HCT116 (cell line): ENCODE measurements around the gene CLIC6. TPM values are rescaled to one million over a fixed set of nuclear protein-coding genes. Genes with fewer than 3 reads are reported as not detected.

Source experiments
- ATAC-seq: fragments of 200-7000 bp; cut with Tn5 transposase; 2 replicates; pipeline ENCODE4 v1.9.1; 2020; ENCODE audit warnings: mild to moderate bottlenecking, moderate library complexity
- BruUV-seq: library from RNA; stranded (reverse); fragments of 400-500 nt; replicated peaks from 2 replicates; lab custom pipeline; 2021; lab: Mats Ljungman, UMichigan
- CTCF ChIA-PET: fragments of 300-600 bp; sonication (Branson Sonifier 250); formaldehyde crosslinking; loops from one replicate; lab custom pipeline; 2021; ENCODE audit warnings: antibody characterized with exemption; lab: Charles Lee
- POLR2A ChIA-PET: fragments of 300-600, 350-600 bp; sonication (Branson Sonifier 250); formaldehyde crosslinking; loops from one replicate; lab custom pipeline; 2021; ENCODE audit warnings: antibody characterized with exemption; lab: Charles Lee
- RAD21 ChIA-PET, 2 experiments: fragments of 300-600 bp; sonication (Branson Sonifier 250); formaldehyde crosslinking; loops; one replicate each; lab custom pipeline; 2023; ENCODE audit warnings: low total read pairs in 2 of 2; ENCODE audit not compliant: uncharacterized antibody in 2 of 2, unreplicated experiment in 2 of 2, low non-redundant PET in 1 of 2; lab: Charles Lee
- DNase-seq: peaks from one replicate; pipeline ENCODE4 v3.0.0-alpha.2; 2010; ENCODE audit warnings: low read depth, low spot score
- H2AFZ ChIP-seq: fragments of 200-600 bp; shearing (Covaris generic), sonication (generic); 2 replicates; pipeline ENCODE4 v1.6.1; 2017; ENCODE audit warnings: low read depth, mixed run types, mixed read lengths, antibody characterized with exemption, low read length; ENCODE audit not compliant: poor library complexity, severe bottlenecking
- H3K27ac ChIP-seq: 2 replicates; pipeline ENCODE4 v1.5.1; 2012; ENCODE audit warnings: low read depth, low read length
- H3K27me3 ChIP-seq: fragments of 200-600 bp; sonication (generic); 2 replicates; pipeline ENCODE4 v1.6.1; 2016; ENCODE audit warnings: mixed run types, low read length, mixed read lengths; ENCODE audit not compliant: insufficient read depth
- H3K36me3 ChIP-seq, 2 experiments: fragments of 200-500 bp in 1 of 2; fragments of 200-600 bp in 1 of 2; sonication (Bioruptor generic) in 1 of 2; sonication (generic) in 1 of 2; 2 replicates each; pipeline versions ENCODE4 v1.5.1 to v1.6.1; 2014 to 2016; ENCODE audit warnings: low read length in 2 of 2, inconsistent platforms in 1 of 2, mixed read lengths in 1 of 2, mixed run types in 1 of 2; ENCODE audit not compliant: insufficient read depth in 2 of 2, control insufficient read depth in 1 of 2
- H3K4me1 ChIP-seq, 2 experiments: fragments of 200-600 bp in 1 of 2; sonication (generic) in 1 of 2; 2 replicates each; pipeline versions ENCODE4 v1.5.1 to v1.6.1; 2012 to 2017; ENCODE audit warnings: low read length in 2 of 2, inconsistent platforms in 1 of 2, mild to moderate bottlenecking in 1 of 2, mixed read lengths in 1 of 2, mixed run types in 1 of 2, moderate library complexity in 1 of 2; ENCODE audit not compliant: insufficient read depth in 2 of 2, control insufficient read depth in 1 of 2
- H3K4me2 ChIP-seq: fragments of 200-600 bp; sonication (generic); 2 replicates; pipeline ENCODE4 v1.6.1; 2017; ENCODE audit warnings: mixed run types, low read length, mixed read lengths
- H3K4me3 ChIP-seq, 2 experiments: fragments of 200-600 bp in 1 of 2; sonication (generic) in 1 of 2; replicated peaks in 1 of 2; 2 replicates each; pipeline ENCODE4 v1.5.1; 2011 to 2016; ENCODE audit warnings: low read length in 2 of 2, control low read depth in 1 of 2, low read depth in 1 of 2, mild to moderate bottlenecking in 1 of 2, mixed read lengths in 1 of 2, mixed run types in 1 of 2
- H3K79me2 ChIP-seq: fragments of 200-600 bp; sonication (generic); 2 replicates; pipeline ENCODE4 v1.6.1; 2017; ENCODE audit warnings: mild to moderate bottlenecking, mixed run types, low read length, moderate library complexity, mixed read lengths; ENCODE audit not compliant: insufficient read depth
- H3K9ac ChIP-seq: fragments of 200-600 bp; sonication (generic); 2 replicates; pipeline ENCODE4 v1.6.1; 2016; ENCODE audit warnings: low read length, mixed read lengths
- H3K9me2 ChIP-seq: fragments of 200-600 bp; sonication (generic), shearing (Covaris generic); 2 replicates; pipeline ENCODE4 v1.6.1; 2017; ENCODE audit warnings: mixed run types, mild to moderate bottlenecking, moderate library complexity; ENCODE audit not compliant: insufficient read depth
- H3K9me3 ChIP-seq, 2 experiments: fragments of 200-500 bp in 1 of 2; fragments of 200-600 bp in 1 of 2; sonication (Bioruptor generic) in 1 of 2; sonication (generic) in 1 of 2; 2 replicates each; pipeline ENCODE4 v1.6.1; 2014 to 2017; ENCODE audit warnings: low read length in 2 of 2, mixed read lengths in 2 of 2, inconsistent platforms in 1 of 2, low read depth in 1 of 2, mild to moderate bottlenecking in 1 of 2, mixed run types in 1 of 2, moderate library complexity in 1 of 2; ENCODE audit not compliant: control insufficient read depth in 1 of 2, insufficient read depth in 1 of 2
- H4K20me1 ChIP-seq: fragments of 200-600 bp; sonication (generic), shearing (Covaris generic); 2 replicates; pipeline ENCODE4 v1.6.1; 2017; ENCODE audit warnings: mixed run types, mild to moderate bottlenecking, moderate library complexity; ENCODE audit not compliant: insufficient read depth
- CBX3 ChIP-seq: IDR thresholded peaks from 2 replicates; pipeline ENCODE4 v1.6.1; 2012; ENCODE audit warnings: low read depth
- CEBPB ChIP-seq: IDR thresholded peaks from 2 replicates; pipeline ENCODE4 v1.6.1; 2012; ENCODE audit warnings: low read depth
- EGR1 ChIP-seq: IDR thresholded peaks from 2 replicates; pipeline ENCODE4 v1.6.1; 2012; ENCODE audit warnings: low read depth
- ELF1 ChIP-seq: IDR thresholded peaks from 2 replicates; pipeline ENCODE4 v1.6.1; 2012; ENCODE audit warnings: low read depth, borderline replicate concordance
- EZH2 ChIP-seq: fragments of 200-600 bp; sonication (generic); IDR thresholded peaks from 2 replicates; pipeline ENCODE4 v1.6.1; 2017; ENCODE audit warnings: antibody characterized with exemption, mixed run types
- EZH2phosphoT487 ChIP-seq: fragments of 200-600 bp; IDR thresholded peaks from 2 replicates; pipeline ENCODE4 v1.6.1; 2018; ENCODE audit warnings: antibody characterized with exemption, borderline replicate concordance
- FOSL1 ChIP-seq: IDR thresholded peaks from 2 replicates; pipeline ENCODE4 v1.6.1; 2012; ENCODE audit warnings: low read depth
- JUND ChIP-seq: IDR thresholded peaks from 2 replicates; pipeline ENCODE4 v1.6.1; 2012
- POLR2A ChIP-seq: IDR thresholded peaks from 2 replicates; pipeline ENCODE4 v1.7.0; 2011; ENCODE audit warnings: borderline replicate concordance; ENCODE audit not compliant: insufficient read depth, insufficient read length; ENCODE audit errors: extremely low read depth
- RAD21 ChIP-seq: IDR thresholded peaks from 2 replicates; pipeline ENCODE4 v1.6.1; 2012; ENCODE audit warnings: low read depth, mild to moderate bottlenecking
- SIN3A ChIP-seq: IDR thresholded peaks from 2 replicates; pipeline ENCODE4 v1.6.1; 2012; ENCODE audit warnings: low read depth
- SP1 ChIP-seq: IDR thresholded peaks from 2 replicates; pipeline ENCODE4 v1.6.1; 2012; ENCODE audit warnings: low read depth
- SRF ChIP-seq: IDR thresholded peaks from 2 replicates; pipeline ENCODE4 v1.6.1; 2012; ENCODE audit warnings: low read depth
- TCF7L2 ChIP-seq: IDR thresholded peaks from 2 replicates; pipeline ENCODE4 v1.7.0; 2011; ENCODE audit warnings: borderline replicate concordance, inconsistent platforms; ENCODE audit not compliant: insufficient read depth, insufficient read length; ENCODE audit errors: extremely low read depth
- YY1 ChIP-seq: IDR thresholded peaks from 2 replicates; pipeline ENCODE4 v1.6.1; 2011; ENCODE audit warnings: low read length, low read depth, moderate library complexity, mild to moderate bottlenecking; ENCODE audit not compliant: insufficient replicate concordance; ENCODE audit errors: extremely low read depth
- ZNF274 ChIP-seq: fragments of 200-500 bp; sonication (Bioruptor generic); IDR thresholded peaks from 2 replicates; pipeline ENCODE4 v1.6.1; 2014; ENCODE audit warnings: mild to moderate bottlenecking, low read depth, low read length, inconsistent platforms
- intact Hi-C: fragments of 100-400 bp; cut with micrococcal nuclease; formaldehyde crosslinking; loops from 2 replicates; pipeline ENCODE4 v1.10.0; 2022
- total RNA-seq: library from RNA; stranded (reverse); gene quantifications from one replicate; pipeline ENCODE4 v1.2.1, GENCODE V29; 2021; ENCODE audit not compliant: unreplicated experiment
- TF ChIP-seq, protein P1 (sequence below): IDR thresholded peaks from 2 replicates; pipeline ENCODE4 v1.6.1; 2012
- TF ChIP-seq, protein P2 (sequence below): IDR thresholded peaks from 2 replicates; pipeline ENCODE4 v1.6.1; 2012; ENCODE audit warnings: low read depth
- TF ChIP-seq, protein P3 (sequence below): IDR thresholded peaks from 2 replicates; pipeline ENCODE4 v1.6.1; 2011; ENCODE audit warnings: mild to moderate bottlenecking, low read length, moderate library complexity; ENCODE audit not compliant: insufficient replicate concordance; ENCODE audit errors: extremely low read depth

Gene CLIC6
- total RNA-seq, 1 experiment from 2014 or later = 0.05 TPM

DNA sequence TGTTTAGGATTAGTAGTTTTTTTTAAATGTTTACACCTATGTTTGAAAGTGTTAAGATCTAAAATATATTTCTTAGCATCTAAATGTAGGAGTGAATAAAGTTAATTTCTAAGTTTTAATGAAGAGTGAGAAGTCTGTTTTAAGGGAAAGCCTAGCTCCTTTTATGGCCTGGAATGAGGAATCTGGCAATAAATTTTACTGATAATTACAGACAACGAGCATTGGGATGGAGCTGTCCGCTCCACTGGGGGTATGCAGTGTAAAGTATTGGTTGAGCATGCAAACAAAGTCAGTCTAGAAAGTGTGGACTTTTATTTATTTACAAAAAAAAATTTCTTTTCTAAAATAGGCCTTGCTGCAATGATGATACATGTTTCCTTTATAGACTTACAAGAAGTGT, 19.0 kb downstream of the CLIC6 start (continued):
- TF ChIP-seq JUND (no peak), SRF (no peak), ELF1 (no peak), YY1 (no peak), RAD21 (no peak), EZH2 (no peak), EGR1 (no peak), CEBPB (no peak), SP1 (no peak)
- TF ChIP-seq, protein P1, sequence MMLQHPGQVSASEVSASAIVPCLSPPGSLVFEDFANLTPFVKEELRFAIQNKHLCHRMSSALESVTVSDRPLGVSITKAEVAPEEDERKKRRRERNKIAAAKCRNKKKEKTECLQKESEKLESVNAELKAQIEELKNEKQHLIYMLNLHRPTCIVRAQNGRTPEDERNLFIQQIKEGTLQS = no peak

DNA sequence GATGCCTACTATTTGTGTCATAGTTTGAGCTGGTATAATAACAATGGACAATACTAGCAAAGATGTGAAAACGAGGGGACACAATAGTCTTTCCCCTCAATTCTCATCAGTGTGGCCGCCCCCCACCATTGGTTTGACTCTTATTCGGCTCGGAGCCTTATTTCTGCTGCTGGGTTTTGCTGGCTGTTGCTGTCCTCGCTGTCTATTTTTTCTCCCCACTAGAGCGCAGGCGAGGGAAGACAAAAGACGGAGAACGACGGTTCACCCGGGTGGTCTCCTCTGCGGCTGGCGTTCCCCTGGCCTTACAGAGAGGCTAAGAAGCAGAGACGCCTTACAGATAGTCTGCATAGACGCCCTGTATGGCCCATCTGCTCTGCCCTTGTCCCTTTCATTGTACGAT, 19.4 kb downstream of the CLIC6 start:
- DNase-seq (peak; percentile 15), ATAC-seq (peak; percentile 59)
- POLR2A ChIA-PET = no interaction called here
- H2AFZ ChIP-seq = no peak overlapping the region
- H3K9me2 ChIP-seq = no peaks in the 10 kb centered on the region
- H3K4me3 ChIP-seq = no peak overlapping the region
- peak overlapping the region; percentile 47 for H3K4me2 ChIP-seq
- CTCF ChIA-PET = interaction anchor here (1.2 to 1.9 kb wide), 3 partner anchors 57 to 1245 kb away, joined by 3 to 6 read pairs (median 6); no protein-coding TSS in a partner anchor
- BruUV-seq = no TSS peak
- H3K27ac ChIP-seq = no peak overlapping the region
- RAD21 ChIA-PET = no interaction called here
- no peaks in the 10 kb centered on the region for H3K79me2 ChIP-seq
- no peak overlapping the region for H3K9ac ChIP-seq
- H3K4me1 ChIP-seq = peaks cover 10 to 15% of the 10 kb centered on the region in 2 experiments
- H3K9me3 ChIP-seq = no peaks in the 10 kb centered on the region
- H3K27me3 ChIP-seq = peaks cover 3% of the 10 kb centered on the region; the same call in 1 of the 2 replicates
- intact Hi-C loops = loop anchor here (1.0 kb wide), 1 partner anchor 1252 kb away; no protein-coding TSS in a partner anchor
- H4K20me1 ChIP-seq = no peaks in the 10 kb centered on the region
- H3K36me3 ChIP-seq = no peaks in the 10 kb centered on the region
- TF ChIP-seq, protein P2, sequence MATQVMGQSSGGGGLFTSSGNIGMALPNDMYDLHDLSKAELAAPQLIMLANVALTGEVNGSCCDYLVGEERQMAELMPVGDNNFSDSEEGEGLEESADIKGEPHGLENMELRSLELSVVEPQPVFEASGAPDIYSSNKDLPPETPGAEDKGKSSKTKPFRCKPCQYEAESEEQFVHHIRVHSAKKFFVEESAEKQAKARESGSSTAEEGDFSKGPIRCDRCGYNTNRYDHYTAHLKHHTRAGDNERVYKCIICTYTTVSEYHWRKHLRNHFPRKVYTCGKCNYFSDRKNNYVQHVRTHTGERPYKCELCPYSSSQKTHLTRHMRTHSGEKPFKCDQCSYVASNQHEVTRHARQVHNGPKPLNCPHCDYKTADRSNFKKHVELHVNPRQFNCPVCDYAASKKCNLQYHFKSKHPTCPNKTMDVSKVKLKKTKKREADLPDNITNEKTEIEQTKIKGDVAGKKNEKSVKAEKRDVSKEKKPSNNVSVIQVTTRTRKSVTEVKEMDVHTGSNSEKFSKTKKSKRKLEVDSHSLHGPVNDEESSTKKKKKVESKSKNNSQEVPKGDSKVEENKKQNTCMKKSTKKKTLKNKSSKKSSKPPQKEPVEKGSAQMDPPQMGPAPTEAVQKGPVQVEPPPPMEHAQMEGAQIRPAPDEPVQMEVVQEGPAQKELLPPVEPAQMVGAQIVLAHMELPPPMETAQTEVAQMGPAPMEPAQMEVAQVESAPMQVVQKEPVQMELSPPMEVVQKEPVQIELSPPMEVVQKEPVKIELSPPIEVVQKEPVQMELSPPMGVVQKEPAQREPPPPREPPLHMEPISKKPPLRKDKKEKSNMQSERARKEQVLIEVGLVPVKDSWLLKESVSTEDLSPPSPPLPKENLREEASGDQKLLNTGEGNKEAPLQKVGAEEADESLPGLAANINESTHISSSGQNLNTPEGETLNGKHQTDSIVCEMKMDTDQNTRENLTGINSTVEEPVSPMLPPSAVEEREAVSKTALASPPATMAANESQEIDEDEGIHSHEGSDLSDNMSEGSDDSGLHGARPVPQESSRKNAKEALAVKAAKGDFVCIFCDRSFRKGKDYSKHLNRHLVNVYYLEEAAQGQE = no peak
- TF ChIP-seq ZNF274 (no peak), JUND (no peak), EZH2phosphoT487 (no peak), CBX3 (no peak), FOSL1 (no peak), TCF7L2 (no peak), RAD21 (peak; percentile 21; the same call in 1 of the 2 replicates), SRF (no peak), SIN3A (no peak), POLR2A (no peak)
- TF ChIP-seq, protein P3, sequence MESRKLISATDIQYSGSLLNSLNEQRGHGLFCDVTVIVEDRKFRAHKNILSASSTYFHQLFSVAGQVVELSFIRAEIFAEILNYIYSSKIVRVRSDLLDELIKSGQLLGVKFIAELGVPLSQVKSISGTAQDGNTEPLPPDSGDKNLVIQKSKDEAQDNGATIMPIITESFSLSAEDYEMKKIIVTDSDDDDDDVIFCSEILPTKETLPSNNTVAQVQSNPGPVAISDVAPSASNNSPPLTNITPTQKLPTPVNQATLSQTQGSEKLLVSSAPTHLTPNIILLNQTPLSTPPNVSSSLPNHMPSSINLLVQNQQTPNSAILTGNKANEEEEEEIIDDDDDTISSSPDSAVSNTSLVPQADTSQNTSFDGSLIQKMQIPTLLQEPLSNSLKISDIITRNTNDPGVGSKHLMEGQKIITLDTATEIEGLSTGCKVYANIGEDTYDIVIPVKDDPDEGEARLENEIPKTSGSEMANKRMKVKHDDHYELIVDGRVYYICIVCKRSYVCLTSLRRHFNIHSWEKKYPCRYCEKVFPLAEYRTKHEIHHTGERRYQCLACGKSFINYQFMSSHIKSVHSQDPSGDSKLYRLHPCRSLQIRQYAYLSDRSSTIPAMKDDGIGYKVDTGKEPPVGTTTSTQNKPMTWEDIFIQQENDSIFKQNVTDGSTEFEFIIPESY = no peak
